CD1c-positive myeloid dendritic cell (primary cell): Measurements from ENCODE around the gene ANTXR1.
"Not testable (repeated sequence)": the region's sequence is repeated elsewhere in the genome, so short reads cannot be mapped to it uniquely, and the experiment has no call there.

Experiments used
- DNase-seq: peaks from one replicate; pipeline ENCODE4 v3.0.0-alpha.2; 2016; ENCODE audit errors: extremely low spot score

ANTXR1 gene

GRCh38 chr2:69211048-69211447 lies 198.1 kb downstream of the ANTXR1 start:
- no peak for DNase-seq

- no peak for DNase-seq
These were observed 198.7 kb downstream of the ANTXR1 start for GRCh38 chr2:69211686-69212085.

GRCh38 chr2:69212238-69213028 lies 199.5 kb downstream of the ANTXR1 start:
- no peak for DNase-seq

- DNase-seq: no peak
These were observed 200.2 kb downstream of the ANTXR1 start for GRCh38 chr2:69213201-69213600.

- DNase-seq: no peak
These were observed 200.8 kb downstream of the ANTXR1 start for GRCh38 chr2:69213782-69214181.

- no peak for DNase-seq
These were observed 201.9 kb downstream of the ANTXR1 start for GRCh38 chr2:69214898-69215297.

GRCh38 chr2:69216535-69217332 lies 203.8 kb downstream of the ANTXR1 start:
- DNase-seq: no peak

- DNase-seq: no peak
These were observed 204.5 kb downstream of the ANTXR1 start for GRCh38 chr2:69217333-69218080.

GRCh38 chr2:69221512-69221911 lies 208.5 kb downstream of the ANTXR1 start:
- no peak for DNase-seq

GRCh38 chr2:69221960-69222751 lies 209.2 kb downstream of the ANTXR1 start:
- DNase-seq: no peak

GRCh38 chr2:69222953-69223658 lies 210.1 kb downstream of the ANTXR1 start:
- no peak for DNase-seq

GRCh38 chr2:69223759-69224511 lies 211.0 kb downstream of the ANTXR1 start:
- no peak for DNase-seq

- no peak for DNase-seq
These were observed 211.5 kb downstream of the ANTXR1 start for GRCh38 chr2:69224512-69224837.

GRCh38 chr2:69225933-69226332 lies 213.0 kb downstream of the ANTXR1 start:
- DNase-seq: no peak

GRCh38 chr2:69226903-69227302 lies 213.9 kb downstream of the ANTXR1 start:
- no peak for DNase-seq

GRCh38 chr2:69227716-69228115 lies 214.7 kb downstream of the ANTXR1 start:
- DNase-seq: no peak

- DNase-seq: not testable (repeated sequence)
These were observed 218.0 kb downstream of the ANTXR1 start for GRCh38 chr2:69230946-69231345.

GRCh38 chr2:69231612-69232277 lies 218.8 kb downstream of the ANTXR1 start:
- no peak for DNase-seq

GRCh38 chr2:69235835-69236234 lies 222.9 kb downstream of the ANTXR1 start:
- DNase-seq: not testable (repeated sequence)
